ENCODE measurements around the gene MADD.

- no peak for TF ChIP-seq POLR2AphosphoS5 (IDR thresholded peaks at IDR 0.05; ENCODE audit: low read depth, low read length)
- TF ChIP-seq SIN3A (IDR thresholded peaks at IDR 0.05; ENCODE audit: borderline replicate concordance, insufficient read depth, low read length), result no peak
- no peak for TF ChIP-seq TAF1 (IDR thresholded peaks at IDR 0.05; ENCODE audit: borderline replicate concordance, insufficient read depth, low read length)
- no peak for TF ChIP-seq FOXP2 (optimal IDR thresholded peaks at IDR 0.05; ENCODE audit: borderline replicate concordance, extremely low read depth, extremely low read length, insufficient read depth)
Measured at GRCh38 chr11:47360341-47360740, 90.4 kb downstream of the MADD start.
